GM19043 (cell line): Measurements from ENCODE around the gene INTS7.

ENCODE experiments used
- ATAC-seq: cut with Tn5 transposase; IDR thresholded peaks from one replicate; pipeline ENCODE4 v1.9.1; 2021; ENCODE audit warnings: low read depth; ENCODE audit not compliant: unreplicated experiment

The INTS7 gene

DNA sequence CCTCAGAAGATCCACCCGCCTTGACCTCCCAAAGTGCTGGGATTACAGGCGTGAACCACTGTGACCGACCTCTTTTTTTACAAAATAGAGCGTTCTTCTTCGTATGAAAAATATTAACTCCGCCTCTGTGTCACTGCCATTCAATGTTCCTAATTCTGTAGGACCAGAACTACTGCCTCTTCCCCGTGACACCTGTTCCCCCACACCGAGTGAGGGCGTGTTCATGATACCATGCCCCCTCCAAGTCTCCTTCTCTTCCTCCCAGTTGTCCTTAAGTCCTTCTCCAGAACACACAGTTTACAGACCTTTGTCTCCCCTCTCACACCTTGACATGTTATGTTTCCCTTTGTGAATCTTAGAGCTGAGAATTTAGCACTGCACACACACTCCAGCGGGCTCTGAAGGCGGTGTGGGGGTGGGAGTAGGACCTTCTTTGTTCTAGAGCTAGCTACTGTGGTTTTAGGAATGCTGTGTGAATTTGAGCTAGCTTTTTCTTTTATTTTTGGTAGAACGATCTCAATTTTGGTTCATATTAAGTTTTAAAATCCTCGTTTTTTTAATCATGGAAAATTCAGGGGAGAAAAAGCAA is 122.4 kb downstream of the INTS7 start:
- no peak for ATAC-seq

DNA sequence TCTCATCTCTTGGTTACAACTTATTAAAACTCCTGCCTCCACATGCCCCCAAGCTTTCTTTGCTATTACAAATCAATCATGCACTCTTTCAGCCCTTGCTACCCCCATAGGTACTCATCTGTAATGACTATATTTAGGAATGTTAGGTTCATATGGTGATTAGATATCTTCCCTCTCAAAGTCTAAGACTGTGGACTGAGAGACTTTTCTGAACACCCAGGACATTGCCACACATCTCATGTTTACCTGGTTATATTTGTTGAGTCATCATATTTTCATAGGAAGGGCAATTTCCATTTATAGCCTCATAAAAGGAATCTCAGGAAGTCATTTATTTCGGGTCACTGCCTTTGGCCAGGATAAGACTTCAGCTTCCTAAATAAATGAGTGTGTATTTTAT is 123.3 kb downstream of the INTS7 start:
- ATAC-seq, result no peak

DNA sequence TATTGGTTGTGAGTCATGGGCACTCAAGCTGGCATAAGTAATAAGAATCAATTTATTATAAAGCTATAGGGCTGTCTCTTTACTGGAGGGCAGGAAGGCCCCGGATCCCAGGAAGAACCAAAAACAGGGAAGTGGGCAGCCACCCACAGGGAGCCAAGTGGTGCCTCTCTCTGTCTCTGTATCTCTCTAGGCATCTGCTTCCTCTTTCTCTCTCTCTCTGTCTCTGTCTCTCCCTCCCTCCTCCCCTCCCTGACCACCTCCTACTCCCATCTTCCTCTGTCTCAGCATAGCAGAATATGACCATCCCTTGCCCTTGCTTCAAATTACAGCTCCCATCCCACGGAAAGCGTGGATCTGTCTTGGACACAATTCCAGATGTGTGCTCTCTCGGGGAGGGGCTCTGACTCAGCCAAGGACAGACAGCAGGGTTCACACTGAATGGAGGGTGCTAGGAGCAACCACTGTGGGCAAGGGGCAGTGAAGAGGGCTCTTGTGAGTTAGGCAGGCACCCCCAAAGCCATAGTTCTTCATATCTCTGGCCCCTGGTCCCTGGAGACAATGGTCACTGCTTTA is 124.4 kb downstream of the INTS7 start:
- no peak for ATAC-seq

DNA sequence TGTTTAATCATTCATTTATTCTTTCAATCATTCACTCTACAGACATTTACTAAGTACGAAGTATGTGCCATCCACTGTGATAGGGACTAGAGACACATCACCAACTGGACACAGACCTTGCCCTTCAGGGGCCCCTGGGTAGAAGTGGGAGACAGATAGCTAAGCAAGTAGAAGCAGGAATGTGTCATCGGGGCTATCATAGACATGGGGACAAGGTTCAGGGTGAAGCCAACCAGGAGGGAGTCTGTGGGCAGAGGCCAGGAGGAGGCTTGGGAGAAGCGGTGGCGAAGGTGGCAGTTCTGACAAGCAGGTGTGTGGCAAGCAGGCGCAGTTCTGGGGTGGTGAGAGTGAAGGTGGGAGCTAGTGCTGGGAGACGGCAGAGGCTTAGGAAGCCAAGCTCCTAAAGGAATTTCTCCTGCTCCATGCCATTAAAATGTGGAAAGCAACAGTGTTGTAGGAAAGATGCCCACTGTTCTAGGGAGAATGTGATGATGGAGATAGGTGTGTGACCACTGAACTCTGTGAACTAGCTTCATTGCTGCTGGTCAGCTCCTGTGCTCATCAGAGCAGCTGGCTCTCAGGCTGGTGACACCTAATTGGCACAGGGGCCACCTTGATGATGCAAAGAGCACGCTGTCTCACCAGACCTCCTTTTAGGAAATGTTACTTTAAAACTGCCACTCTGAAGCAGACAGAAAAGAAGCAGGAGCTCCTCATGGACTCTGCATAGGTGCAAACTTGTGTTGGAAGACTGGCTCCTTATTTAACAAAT is 125.1 kb downstream of the INTS7 start:
- ATAC-seq, result no peak

DNA sequence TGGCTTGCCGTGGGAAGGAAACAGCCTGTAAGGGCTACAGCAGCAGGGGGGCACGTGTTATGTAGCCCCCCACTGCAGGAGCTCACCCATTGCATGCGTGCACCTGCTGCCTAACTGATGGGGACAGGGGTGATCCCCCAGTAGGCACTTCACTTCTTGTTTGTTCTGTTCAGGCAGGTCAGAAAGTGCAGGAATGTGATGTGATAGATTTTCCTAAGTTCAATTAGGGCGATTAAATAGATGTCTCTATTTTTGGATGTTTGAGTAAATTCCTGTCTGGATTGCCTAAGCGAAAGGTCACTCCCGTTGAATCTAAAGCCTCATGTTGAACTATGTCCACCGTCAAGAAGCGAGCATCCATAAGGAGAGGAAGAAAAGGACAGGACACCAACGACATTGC is 126.0 kb downstream of the INTS7 start:
- no peak for ATAC-seq

DNA sequence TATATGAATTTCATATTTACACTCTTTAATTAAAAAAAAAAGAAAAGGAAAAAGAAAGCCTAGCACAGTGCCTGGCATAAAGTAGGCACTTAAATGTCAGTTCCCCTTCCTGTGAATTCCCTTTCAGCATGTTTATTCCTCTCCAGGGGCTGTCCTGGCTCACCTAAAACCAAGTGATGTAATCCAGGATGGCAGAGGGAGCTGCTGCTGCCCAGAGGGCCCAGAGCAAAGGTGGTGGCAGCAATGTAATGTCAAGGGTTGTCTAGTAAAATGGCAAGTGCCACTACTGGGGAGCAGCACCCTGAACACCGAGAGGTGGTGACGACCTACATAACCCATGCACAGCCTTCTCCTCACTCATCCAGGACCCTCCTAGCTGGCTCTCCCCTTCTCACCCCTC is 126.4 kb downstream of the INTS7 start:
- ATAC-seq, result no peak

DNA sequence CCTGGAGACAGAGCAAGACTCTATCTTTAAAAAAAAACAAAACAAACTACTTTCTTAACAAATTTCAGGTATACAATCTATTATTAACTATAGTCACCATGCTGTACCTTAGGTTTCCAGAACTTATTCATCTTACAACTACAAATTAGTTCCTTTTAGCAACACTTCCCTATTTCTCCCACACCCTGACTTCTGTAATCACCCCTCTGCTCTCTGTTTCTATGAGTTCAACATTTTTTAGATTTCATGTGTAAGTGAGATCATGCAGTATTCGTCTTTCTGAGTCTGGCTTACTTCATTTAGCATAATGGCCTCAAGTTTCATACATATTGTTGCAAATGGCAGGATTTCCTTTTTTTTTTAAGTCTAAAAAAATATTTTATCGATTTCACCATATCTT is 126.9 kb downstream of the INTS7 start:
- ATAC-seq, result no peak

DNA sequence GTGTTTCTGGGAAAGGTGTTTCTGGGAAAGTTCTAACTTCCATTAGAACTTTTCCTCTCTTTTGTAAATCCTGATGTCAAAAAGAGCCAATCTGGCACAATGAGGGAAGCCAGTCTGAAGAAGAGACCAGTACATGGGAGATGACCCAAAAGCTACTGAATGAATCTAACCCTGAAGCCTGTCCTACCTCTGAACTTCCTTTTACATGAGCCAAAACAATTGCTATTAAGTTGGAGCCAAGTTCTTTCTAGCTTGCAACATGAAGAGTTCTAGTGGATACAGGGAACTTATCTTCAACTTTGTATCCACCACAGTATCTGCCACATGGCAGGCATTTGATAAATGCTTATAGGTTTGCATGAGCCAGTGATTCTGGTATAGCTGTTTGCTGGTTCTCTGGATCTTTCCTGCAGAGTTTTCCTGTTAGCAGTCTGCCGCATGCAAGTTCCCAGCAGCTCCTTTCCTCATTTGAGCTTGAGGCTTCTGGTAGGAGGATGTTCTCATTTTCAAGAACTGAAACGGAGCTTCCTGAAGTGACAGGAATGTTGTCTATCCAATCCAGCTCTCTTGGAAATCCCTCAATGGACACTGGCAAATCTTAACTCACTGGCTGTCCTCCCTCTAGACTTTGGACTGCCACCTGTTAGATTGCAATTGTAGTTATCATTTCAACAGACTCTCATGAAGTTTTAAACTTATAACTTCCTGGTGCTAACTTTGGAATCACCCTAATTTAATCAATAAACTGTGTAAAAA is 131.7 kb downstream of the INTS7 start:
- ATAC-seq, result no peak

GRCh38 chr1:211902624-211903291 is 132.6 kb downstream of the INTS7 start:
- ATAC-seq, result no peak

DNA sequence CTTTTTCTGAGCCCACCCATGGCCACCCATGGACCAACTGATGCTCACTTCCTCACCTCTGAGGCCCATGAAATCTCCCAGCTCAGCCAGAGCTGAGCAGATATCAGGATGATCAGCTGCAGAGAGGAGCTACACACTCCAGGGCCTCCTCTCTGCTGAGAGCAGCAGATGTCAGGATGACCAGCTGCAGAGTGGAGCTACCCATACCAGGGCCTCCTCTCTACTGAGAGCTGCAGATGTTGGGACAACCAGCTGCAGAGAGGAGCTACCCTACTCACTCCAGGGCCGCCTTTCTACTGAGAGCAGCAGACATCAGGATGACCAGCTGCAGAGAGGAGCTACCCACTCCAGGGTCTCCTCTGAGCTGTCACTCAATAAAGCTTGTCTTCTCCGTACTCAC is 133.4 kb downstream of the INTS7 start:
- no peak for ATAC-seq

DNA sequence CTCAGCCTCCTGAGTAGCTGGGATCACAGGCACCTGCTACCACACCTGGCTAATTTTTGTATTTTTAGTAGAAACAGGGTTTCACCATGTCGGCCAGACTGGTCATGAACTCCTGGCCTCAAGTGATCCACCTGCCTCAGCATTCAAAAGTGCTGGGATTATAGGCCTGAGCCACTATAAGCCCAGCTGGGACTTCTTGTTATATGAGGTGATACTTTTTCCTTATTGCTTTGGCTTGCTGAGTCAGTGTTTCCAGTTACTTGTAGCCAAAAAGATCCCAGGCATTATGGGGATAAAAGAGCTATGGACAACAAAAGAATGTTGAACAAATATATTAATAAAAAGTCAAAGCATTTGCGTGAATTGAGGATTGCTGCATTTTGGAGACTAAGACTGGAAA is 134.9 kb downstream of the INTS7 start:
- ATAC-seq, result no peak

DNA sequence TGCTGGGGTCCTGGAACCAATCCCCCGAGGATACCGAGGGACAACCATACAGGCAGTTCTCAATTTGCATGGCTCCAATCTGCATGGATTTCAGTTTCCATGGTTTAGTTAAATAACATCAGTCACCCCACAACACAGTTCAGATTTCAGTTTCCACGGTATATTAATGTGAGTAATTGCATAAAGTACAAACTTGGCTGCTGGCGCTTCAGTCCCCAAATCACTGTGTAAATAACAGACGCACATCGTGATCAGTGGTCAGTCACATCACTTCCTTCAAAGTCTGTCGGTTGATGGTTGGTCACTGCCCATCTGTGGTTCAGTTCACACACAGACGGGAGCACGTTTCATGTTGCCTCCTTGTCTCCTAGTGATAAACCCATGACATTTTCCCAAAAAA is 138.4 kb downstream of the INTS7 start:
- ATAC-seq, result no peak

GRCh38 chr1:211895126-211895759 is 140.1 kb downstream of the INTS7 start:
- no peak for ATAC-seq

DNA sequence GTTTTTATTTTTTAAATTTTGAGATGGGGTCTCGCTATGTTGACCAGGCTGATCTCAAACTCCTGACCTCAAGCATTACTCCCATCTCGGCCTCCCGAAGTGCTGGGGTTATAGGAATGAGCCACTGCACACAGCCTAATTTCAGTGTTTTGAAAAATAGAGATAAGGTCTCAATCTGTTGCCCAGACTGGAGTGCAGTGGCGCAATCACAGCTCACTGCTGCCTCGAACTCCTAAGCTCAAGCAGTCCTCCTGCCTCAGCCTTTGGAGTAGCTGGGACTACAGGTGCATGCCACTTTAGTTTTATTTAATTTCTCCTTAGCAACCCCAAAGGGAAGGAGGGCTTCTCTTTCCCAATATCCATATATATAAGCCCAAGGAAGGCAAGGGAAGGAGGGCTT is 141.0 kb downstream of the INTS7 start:
- no peak for ATAC-seq

GRCh38 chr1:211893260-211893659 is 142.1 kb downstream of the INTS7 start:
- ATAC-seq, result no peak

- no peak for ATAC-seq
Measured at GRCh38 chr1:211892577-211892976, 142.8 kb downstream of the INTS7 start.

DNA sequence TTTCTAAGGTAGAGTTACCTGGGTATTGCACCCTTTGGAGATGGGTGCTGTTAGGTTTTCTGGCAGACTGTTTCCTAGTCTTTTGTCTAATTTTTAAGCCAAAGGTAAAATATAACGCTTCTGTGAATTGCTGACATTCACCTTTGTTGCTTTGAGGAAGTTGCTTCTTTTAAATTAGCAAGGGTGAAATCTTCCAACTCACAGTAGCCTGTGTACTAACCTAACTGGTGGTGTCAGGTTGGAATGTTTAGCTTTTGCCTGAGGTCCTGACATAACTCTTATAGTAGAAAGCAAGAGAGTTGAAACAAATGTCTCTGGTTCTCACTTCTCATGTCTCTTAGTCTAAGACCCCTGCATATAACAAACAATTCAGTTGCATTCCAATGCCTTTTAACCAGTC is 143.6 kb downstream of the INTS7 start:
- ATAC-seq, result no peak
